Uterus (tissue), 2 donors: ENCODE measurements around the gene OR10AD1.
"Not testable (repeated sequence)": the region's sequence is repeated elsewhere in the genome, so short reads cannot be mapped to it uniquely, and the experiment has no call there.

Experiments used
- POLR2A ChIP-seq, 2 donors: fragments of 450-650 bp; IDR thresholded peaks; one replicate each; pipeline ENCODE4 v1.6.1; 2016; ENCODE audit warnings: antibody characterized with exemption in 2 of 2, mild to moderate bottlenecking in 1 of 2, moderate library complexity in 1 of 2
- TF ChIP-seq, protein P1 (sequence below), 4 experiments: fragments of 200-600 bp in 2 of 4; fragments of 450-650 bp in 2 of 4; sonication (generic) in 2 of 4; IDR thresholded peaks; one replicate each; pipeline ENCODE4 v1.5.1; 2016 to 2019; ENCODE audit warnings: antibody characterized with exemption in 4 of 4, mild to moderate bottlenecking in 2 of 4, moderate library complexity in 1 of 4

DNA sequence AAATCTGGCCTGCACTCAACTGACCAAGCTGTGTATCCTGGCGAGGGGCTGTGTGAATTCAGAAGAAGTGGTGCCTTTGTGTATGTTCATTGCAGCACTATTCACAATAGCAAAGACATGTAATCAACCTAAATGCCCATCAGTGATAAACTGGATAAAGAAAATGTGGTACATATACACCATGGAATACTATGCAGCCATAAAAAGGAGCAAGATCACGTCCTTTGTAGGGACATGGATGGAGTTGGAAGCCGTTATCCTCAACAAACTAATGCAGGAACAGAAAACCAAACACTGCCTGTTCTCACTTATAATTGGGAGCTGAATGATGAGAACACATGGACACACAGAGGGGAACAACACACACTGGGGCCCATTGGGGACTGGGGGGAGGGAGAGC lies 21.4 kb upstream of the OR10AD1 start:
- TF ChIP-seq, protein P1, sequence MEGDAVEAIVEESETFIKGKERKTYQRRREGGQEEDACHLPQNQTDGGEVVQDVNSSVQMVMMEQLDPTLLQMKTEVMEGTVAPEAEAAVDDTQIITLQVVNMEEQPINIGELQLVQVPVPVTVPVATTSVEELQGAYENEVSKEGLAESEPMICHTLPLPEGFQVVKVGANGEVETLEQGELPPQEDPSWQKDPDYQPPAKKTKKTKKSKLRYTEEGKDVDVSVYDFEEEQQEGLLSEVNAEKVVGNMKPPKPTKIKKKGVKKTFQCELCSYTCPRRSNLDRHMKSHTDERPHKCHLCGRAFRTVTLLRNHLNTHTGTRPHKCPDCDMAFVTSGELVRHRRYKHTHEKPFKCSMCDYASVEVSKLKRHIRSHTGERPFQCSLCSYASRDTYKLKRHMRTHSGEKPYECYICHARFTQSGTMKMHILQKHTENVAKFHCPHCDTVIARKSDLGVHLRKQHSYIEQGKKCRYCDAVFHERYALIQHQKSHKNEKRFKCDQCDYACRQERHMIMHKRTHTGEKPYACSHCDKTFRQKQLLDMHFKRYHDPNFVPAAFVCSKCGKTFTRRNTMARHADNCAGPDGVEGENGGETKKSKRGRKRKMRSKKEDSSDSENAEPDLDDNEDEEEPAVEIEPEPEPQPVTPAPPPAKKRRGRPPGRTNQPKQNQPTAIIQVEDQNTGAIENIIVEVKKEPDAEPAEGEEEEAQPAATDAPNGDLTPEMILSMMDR (IDR thresholded peaks at IDR 0.05) = not testable (repeated sequence)
- not testable (repeated sequence) for TF ChIP-seq POLR2A (IDR thresholded peaks at IDR 0.05)
